ENCODE data around the gene KIFC1.

- no peak for TF ChIP-seq CTCF (IDR thresholded peaks at IDR 0.05)
- TF ChIP-seq EP300 (IDR thresholded peaks at IDR 0.05) = no peak
Observed at GRCh38 chr6:33433544-33434191, 42.0 kb downstream of the KIFC1 start.
